Ishikawa (cell line): ENCODE results near the gene PIEZO1.

Source experiments
- CEBPB ChIP-seq: IDR thresholded peaks from 2 replicates; pipeline ENCODE4 v1.6.1; 2012
- CREB1 ChIP-seq: IDR thresholded peaks from 2 replicates; pipeline ENCODE4 v1.6.1; 2012; ENCODE audit warnings: low read depth
- EGR1 ChIP-seq: IDR thresholded peaks from 2 replicates; pipeline ENCODE4 v1.6.1; 2012
- EP300 ChIP-seq: IDR thresholded peaks from 2 replicates; pipeline ENCODE4 v1.6.1; 2012; ENCODE audit warnings: borderline replicate concordance
- FOXM1 ChIP-seq: IDR thresholded peaks from 2 replicates; pipeline ENCODE4 v1.6.1; 2012; ENCODE audit warnings: low read depth, borderline replicate concordance
- NFIC ChIP-seq: IDR thresholded peaks from 2 replicates; pipeline ENCODE4 v1.6.1; 2012
- RAD21 ChIP-seq: IDR thresholded peaks from 2 replicates; pipeline ENCODE4 v1.6.1; 2012; ENCODE audit warnings: low read depth
- TAF1 ChIP-seq: IDR thresholded peaks from 2 replicates; pipeline ENCODE4 v1.6.1; 2012; ENCODE audit warnings: low read depth, mild to moderate bottlenecking
- TCF12 ChIP-seq: IDR thresholded peaks from 2 replicates; pipeline ENCODE4 v1.6.1; 2012; ENCODE audit warnings: low read depth
- TEAD4 ChIP-seq: IDR thresholded peaks from 2 replicates; pipeline ENCODE4 v1.6.1; 2012
- USF1 ChIP-seq: IDR thresholded peaks from 2 replicates; pipeline ENCODE4 v1.6.1; 2012
- YY1 ChIP-seq: IDR thresholded peaks from 2 replicates; pipeline ENCODE4 v1.6.1; 2012; ENCODE audit warnings: low read depth
- ZBTB7A ChIP-seq: IDR thresholded peaks from 2 replicates; pipeline ENCODE4 v1.6.1; 2012; ENCODE audit warnings: low read depth
- TF ChIP-seq, protein P1 (sequence below): IDR thresholded peaks from 2 replicates; pipeline ENCODE4 v1.6.1; 2012
- TF ChIP-seq, protein P2 (sequence below): IDR thresholded peaks from 2 replicates; pipeline ENCODE4 v1.6.1; 2012; ENCODE audit warnings: low read depth, mild to moderate bottlenecking

The PIEZO1 gene

GRCh38 chr16:88730632-88731607 lies 54.1 kb downstream of the PIEZO1 start:
- TF ChIP-seq EGR1 (no peak), TEAD4 (no peak), CEBPB (no peak), ZBTB7A (no peak), TCF12 (no peak), YY1 (no peak), EP300 (no peak), NFIC (no peak), FOXM1 (no peak), TAF1 (no peak), RAD21 (no peak), CREB1 (no peak), USF1 (no peak)
- TF ChIP-seq, protein P1, sequence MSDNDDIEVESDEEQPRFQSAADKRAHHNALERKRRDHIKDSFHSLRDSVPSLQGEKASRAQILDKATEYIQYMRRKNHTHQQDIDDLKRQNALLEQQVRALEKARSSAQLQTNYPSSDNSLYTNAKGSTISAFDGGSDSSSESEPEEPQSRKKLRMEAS: no peak
- TF ChIP-seq, protein P2, sequence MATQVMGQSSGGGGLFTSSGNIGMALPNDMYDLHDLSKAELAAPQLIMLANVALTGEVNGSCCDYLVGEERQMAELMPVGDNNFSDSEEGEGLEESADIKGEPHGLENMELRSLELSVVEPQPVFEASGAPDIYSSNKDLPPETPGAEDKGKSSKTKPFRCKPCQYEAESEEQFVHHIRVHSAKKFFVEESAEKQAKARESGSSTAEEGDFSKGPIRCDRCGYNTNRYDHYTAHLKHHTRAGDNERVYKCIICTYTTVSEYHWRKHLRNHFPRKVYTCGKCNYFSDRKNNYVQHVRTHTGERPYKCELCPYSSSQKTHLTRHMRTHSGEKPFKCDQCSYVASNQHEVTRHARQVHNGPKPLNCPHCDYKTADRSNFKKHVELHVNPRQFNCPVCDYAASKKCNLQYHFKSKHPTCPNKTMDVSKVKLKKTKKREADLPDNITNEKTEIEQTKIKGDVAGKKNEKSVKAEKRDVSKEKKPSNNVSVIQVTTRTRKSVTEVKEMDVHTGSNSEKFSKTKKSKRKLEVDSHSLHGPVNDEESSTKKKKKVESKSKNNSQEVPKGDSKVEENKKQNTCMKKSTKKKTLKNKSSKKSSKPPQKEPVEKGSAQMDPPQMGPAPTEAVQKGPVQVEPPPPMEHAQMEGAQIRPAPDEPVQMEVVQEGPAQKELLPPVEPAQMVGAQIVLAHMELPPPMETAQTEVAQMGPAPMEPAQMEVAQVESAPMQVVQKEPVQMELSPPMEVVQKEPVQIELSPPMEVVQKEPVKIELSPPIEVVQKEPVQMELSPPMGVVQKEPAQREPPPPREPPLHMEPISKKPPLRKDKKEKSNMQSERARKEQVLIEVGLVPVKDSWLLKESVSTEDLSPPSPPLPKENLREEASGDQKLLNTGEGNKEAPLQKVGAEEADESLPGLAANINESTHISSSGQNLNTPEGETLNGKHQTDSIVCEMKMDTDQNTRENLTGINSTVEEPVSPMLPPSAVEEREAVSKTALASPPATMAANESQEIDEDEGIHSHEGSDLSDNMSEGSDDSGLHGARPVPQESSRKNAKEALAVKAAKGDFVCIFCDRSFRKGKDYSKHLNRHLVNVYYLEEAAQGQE: no peak

DNA sequence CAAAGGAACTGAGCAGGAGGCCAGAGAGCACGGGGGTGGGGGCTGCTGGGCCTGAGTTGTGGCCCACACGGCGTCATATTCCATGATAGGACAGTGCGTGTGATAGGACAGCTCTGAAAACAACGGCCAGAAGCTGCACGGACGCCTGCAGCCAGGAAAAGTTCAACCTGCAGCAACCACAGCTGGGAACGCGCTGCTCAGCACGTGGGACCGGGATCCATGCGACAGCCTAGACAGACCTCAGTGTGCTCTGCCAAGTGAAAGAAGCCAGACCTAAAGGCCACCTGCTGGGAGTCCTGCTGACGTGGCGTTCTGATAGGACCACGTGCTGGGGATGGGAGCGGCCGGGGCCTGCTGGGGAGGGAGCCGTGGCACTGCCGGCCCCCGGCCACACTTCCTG lies 57.1 kb downstream of the PIEZO1 start:
- TF ChIP-seq, protein P1: peak; percentile 70; the same call in 1 of the 2 replicates
- TF ChIP-seq TAF1 (no peak), USF1 (peak; percentile 72; the same call in 1 of the 2 replicates)

DNA sequence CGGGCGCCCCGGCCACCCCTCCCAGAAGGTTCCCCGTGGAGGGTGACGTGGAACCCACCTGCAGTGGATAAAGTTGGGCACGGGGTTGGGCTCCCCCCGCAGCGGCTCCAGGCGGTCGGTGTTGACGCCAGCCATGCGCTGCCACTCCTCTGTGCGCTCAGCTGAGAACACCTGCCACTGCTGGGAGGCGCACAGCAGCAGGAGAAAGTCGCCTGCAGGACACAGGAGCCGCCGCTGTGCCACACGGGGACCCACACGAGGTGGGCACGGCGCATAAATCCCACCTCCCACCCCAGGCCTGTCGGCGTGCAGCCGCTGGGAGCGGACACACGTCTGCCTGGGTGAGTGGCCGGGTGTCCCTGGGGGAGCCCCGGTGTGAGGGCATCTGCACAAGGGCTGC lies 58.0 kb downstream of the PIEZO1 start:
- no peak for TF ChIP-seq TEAD4
- TF ChIP-seq YY1: no peak
- TF ChIP-seq TAF1: no peak
- TF ChIP-seq, protein P1: no peak
- no peak for TF ChIP-seq USF1
- TF ChIP-seq ZBTB7A: no peak
- TF ChIP-seq NFIC: no peak
- no peak for TF ChIP-seq EP300
- no peak for TF ChIP-seq CEBPB

DNA sequence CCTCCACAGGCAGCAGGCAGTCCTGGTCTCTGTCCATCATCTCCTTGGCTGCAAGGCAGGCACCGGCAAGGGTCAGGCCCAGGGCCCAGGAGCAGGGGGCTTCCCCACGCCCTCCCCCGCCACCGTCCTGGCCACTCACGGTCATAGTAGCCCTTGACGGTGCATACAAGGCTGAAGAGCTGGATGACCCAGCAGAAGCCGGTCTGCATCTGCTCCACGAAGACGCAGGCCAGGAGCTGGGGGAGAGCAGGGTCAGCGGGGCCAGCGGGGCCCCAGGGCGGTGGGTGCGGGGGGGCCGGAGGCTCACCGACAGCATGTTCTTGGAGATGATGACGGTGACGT lies 58.6 kb downstream of the PIEZO1 start:
- no peak for TF ChIP-seq TEAD4
- no peak for TF ChIP-seq ZBTB7A
- TF ChIP-seq FOXM1: no peak
- TF ChIP-seq YY1: no peak
- no peak for TF ChIP-seq TAF1
- TF ChIP-seq EP300: no peak
- no peak for TF ChIP-seq CEBPB
- no peak for TF ChIP-seq CREB1
- TF ChIP-seq TCF12: no peak
- TF ChIP-seq, protein P1: no peak
- no peak for TF ChIP-seq NFIC
- TF ChIP-seq, protein P2: no peak
- TF ChIP-seq USF1: no peak
- TF ChIP-seq EGR1: no peak
- no peak for TF ChIP-seq RAD21
